Tibial nerve (tissue), 4 donors: ENCODE data around the gene SMIM29. TPM values are rescaled to one million over a fixed set of nuclear protein-coding genes. Genes with fewer than 3 reads are reported as not detected.
"Not testable (repeated sequence)": the region's sequence is repeated elsewhere in the genome, so short reads cannot be mapped to it uniquely, and the experiment has no call there.

Experiments
- DNase-seq, 2 donors: peaks; one replicate each; pipeline ENCODE4 v3.0.0-alpha.2; 2019; ENCODE audit warnings: low spot score in 2 of 2
- H3K27ac ChIP-seq, 4 donors: fragments of 200-600 bp; sonication (generic) in 3 of 4; one replicate each; pipeline ENCODE4 v1.5.1; 2017 to 2019; ENCODE audit warnings: mild to moderate bottlenecking in 1 of 4
- H3K27me3 ChIP-seq, 2 donors: fragments of 200-600 bp; sonication (generic) in 1 of 2; one replicate each; pipeline versions ENCODE4 v1.5.1 to v1.6.0; 2017 to 2019
- H3K36me3 ChIP-seq, 3 donors: fragments of 200-600 bp; sonication (generic); one replicate each; pipeline ENCODE4 v1.5.1; 2018 to 2019
- H3K4me1 ChIP-seq, 4 donors: fragments of 200-600 bp; sonication (generic) in 3 of 4; one replicate each; pipeline ENCODE4 v1.5.1; 2017 to 2019
- H3K4me3 ChIP-seq, 4 donors: fragments of 200-600 bp; sonication (generic) in 3 of 4; one replicate each; pipeline ENCODE4 v1.5.1; 2017 to 2019; ENCODE audit warnings: mild to moderate bottlenecking in 1 of 4, moderate library complexity in 1 of 4
- H3K9me3 ChIP-seq, 4 donors: fragments of 200-600 bp; sonication (generic) in 3 of 4; one replicate each; pipeline ENCODE4 v1.5.1; 2017 to 2019
- EP300 ChIP-seq, 2 donors: sonication (generic); formaldehyde crosslinking; IDR thresholded peaks; one replicate each; pipeline ENCODE4 v1.6.1; 2017; ENCODE audit warnings: antibody characterized with exemption in 2 of 2, mild to moderate bottlenecking in 1 of 2
- POLR2A ChIP-seq, 2 donors: fragments of 450-650 bp; IDR thresholded peaks; one replicate each; pipeline ENCODE4 v1.6.1; 2017; ENCODE audit warnings: antibody characterized with exemption in 2 of 2, mild to moderate bottlenecking in 2 of 2, moderate library complexity in 2 of 2
- WGBS, 2 donors: methylation state at CpG; one replicate each; pipeline ENCODE4 v1.1.5; 2018; 5-methylcytosine and 5-hydroxymethylcytosine counted together
- total RNA-seq, 4 donors: library from RNA; depleted of rRNA; stranded (reverse); fragments of >200 nt; gene quantifications; one replicate each; pipeline ENCODE4 v1.1.0, GENCODE V29; 2016
- TF ChIP-seq, protein P1 (sequence below), 5 experiments: fragments of 200-600 bp in 3 of 5; fragments of 450-650 bp in 2 of 5; sonication (generic) in 3 of 5; IDR thresholded peaks; one replicate each; pipeline ENCODE4 v1.5.1; 2016 to 2019; ENCODE audit warnings: antibody characterized with exemption in 5 of 5, mild to moderate bottlenecking in 3 of 5, moderate library complexity in 2 of 5

SMIM29 gene
- total RNA-seq, 4 donors from 2014 or later = 36.3 to 51.9 (median 42.9) TPM

DNA sequence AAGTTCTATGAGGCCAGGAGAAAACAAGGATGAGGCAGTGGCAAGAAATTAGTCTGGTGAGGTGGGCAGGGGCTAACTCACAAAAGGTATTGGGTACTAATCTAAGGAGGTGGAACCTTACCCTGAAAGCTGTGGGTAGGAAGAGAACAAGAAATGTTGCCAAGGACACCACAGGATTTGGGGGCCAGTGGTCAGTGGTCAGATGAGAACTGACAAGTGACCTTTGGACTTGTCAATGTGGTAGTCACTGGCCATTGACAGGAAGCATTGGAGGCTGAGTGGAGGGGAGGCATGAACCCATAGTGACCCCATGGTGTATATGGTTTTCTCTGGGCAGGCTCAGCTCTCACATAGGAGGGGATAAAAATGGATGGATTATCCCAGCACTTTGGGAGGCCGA, 25.3 kb upstream of the SMIM29 start:
- Histone ChIP-seq H3K9me3 (no peaks in the 10 kb centered on the region), H3K36me3 (peaks cover 0 to 11% (median 0%) of the 10 kb centered on the region in 3 donors), H3K27me3 (no peaks in the 10 kb centered on the region), H3K27ac (no peak overlapping the region), H3K4me1 (peaks cover 0 to under 1% (median 0%) of the 10 kb centered on the region in 4 donors), H3K4me3 (no peak overlapping the region)
- WGBS, 2 donors = 88 to 96% methylated on average over 1 of the region's 1 CpG
- TF ChIP-seq POLR2A (IDR thresholded peaks at IDR 0.05) (no peak), EP300 (IDR thresholded peaks at IDR 0.05) (no peak)
- TF ChIP-seq, protein P1, sequence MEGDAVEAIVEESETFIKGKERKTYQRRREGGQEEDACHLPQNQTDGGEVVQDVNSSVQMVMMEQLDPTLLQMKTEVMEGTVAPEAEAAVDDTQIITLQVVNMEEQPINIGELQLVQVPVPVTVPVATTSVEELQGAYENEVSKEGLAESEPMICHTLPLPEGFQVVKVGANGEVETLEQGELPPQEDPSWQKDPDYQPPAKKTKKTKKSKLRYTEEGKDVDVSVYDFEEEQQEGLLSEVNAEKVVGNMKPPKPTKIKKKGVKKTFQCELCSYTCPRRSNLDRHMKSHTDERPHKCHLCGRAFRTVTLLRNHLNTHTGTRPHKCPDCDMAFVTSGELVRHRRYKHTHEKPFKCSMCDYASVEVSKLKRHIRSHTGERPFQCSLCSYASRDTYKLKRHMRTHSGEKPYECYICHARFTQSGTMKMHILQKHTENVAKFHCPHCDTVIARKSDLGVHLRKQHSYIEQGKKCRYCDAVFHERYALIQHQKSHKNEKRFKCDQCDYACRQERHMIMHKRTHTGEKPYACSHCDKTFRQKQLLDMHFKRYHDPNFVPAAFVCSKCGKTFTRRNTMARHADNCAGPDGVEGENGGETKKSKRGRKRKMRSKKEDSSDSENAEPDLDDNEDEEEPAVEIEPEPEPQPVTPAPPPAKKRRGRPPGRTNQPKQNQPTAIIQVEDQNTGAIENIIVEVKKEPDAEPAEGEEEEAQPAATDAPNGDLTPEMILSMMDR (IDR thresholded peaks at IDR 0.05) = no peak
- no peak for DNase-seq

DNA sequence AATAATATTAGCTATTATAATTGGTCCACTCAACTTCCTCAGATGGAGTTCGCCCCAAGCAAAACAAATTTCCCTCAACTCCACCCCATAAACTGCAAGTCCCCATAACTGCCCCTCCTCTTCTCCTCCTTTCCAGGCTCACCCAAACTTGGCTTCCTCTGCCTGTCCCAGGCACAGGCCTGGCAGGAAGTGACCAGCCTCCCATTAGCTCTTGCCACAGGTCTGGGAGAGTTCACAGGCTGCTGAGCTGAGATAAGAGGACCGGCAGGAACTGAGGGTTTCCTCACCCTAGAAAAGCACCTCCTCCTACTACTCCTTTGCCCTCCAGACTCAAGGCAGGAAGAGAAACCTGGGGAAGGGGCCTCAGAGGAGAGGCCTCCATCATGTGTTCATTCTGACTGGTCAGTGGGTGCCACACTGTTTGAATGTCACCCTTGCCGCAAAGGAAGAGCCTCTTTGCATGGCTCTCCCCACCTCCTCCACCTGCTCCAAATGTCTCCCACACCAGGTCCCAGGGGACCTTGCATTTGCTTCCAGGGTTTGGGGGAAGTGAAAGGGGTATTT, 24.5 kb upstream of the SMIM29 start:
- TF ChIP-seq, protein P1 (IDR thresholded peaks at IDR 0.05) = no peak
- peak in 1 of 2 donors; percentile 64 for TF ChIP-seq EP300 (IDR thresholded peaks at IDR 0.05)
- no peak for TF ChIP-seq POLR2A (IDR thresholded peaks at IDR 0.05)
- Histone ChIP-seq H3K27ac (no peak overlapping the region), H3K27me3 (no peaks in the 10 kb centered on the region), H3K36me3 (peaks cover 0 to 4% (median 0%) of the 10 kb centered on the region in 3 donors), H3K4me3 (no peak overlapping the region), H3K9me3 (no peaks in the 10 kb centered on the region), H3K4me1 (no peaks in the 10 kb centered on the region)
- 52 to 75% methylated on average over 3 of the region's 3 CpGs for WGBS, 2 donors
- DNase-seq = no peak

DNA sequence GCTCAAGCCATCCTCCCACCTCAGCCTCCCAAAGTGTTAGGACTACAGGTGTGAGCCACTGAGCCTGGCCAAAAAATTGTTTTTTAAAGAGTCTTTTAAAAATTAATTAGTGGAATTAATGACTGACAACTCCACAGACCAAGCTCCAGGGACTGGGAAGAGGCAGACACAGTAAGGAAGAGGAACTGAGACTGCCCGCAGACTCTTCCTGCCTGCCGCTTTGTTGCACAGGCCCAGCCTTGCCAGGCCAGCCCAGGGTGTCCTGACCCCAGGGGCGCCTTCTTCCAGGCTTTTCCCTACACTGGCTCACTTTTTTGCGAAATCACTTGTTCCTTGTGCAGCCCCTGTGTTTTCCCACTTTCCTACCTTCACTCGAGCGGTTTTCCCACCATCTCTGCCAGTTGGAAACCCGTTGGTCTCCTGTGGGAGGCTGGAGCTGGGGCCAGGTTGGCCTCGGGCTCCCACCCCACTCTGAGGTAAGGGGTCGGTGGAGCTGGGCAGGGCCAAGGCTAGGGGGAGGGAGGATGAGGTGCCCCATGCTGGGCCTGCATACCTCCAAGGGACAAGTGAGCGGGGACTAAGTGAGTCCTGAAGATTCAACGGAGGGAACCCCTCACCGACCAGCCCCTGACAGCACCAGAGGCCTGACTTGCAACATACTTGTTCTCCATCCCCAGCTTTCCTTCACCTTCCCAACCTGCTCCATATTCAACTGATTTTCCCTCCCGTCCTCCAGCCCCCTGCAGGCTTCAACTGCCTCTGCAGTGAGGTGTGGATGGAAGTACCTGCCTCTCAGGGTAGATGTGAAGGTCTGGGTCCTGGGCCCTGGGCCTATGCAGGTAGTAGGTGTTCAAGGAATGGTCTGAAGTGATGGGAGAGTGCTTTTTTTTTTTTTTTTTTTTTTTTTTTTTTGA, 23.5 kb upstream of the SMIM29 start:
- H3K36me3 ChIP-seq = no peaks in the 10 kb centered on the region
- H3K27ac ChIP-seq = no peak overlapping the region
- DNase-seq = no peak
- H3K4me1 ChIP-seq = no peaks in the 10 kb centered on the region
- no peaks in the 10 kb centered on the region for H3K27me3 ChIP-seq
- 78 to 88% methylated on average over 13 of the region's 13 CpGs for WGBS, 2 donors
- TF ChIP-seq EP300 (IDR thresholded peaks at IDR 0.05) (no peak), POLR2A (IDR thresholded peaks at IDR 0.05) (no peak)
- TF ChIP-seq, protein P1 (IDR thresholded peaks at IDR 0.05) = no peak
- H3K9me3 ChIP-seq = no peaks in the 10 kb centered on the region
- no peak overlapping the region for H3K4me3 ChIP-seq

DNA sequence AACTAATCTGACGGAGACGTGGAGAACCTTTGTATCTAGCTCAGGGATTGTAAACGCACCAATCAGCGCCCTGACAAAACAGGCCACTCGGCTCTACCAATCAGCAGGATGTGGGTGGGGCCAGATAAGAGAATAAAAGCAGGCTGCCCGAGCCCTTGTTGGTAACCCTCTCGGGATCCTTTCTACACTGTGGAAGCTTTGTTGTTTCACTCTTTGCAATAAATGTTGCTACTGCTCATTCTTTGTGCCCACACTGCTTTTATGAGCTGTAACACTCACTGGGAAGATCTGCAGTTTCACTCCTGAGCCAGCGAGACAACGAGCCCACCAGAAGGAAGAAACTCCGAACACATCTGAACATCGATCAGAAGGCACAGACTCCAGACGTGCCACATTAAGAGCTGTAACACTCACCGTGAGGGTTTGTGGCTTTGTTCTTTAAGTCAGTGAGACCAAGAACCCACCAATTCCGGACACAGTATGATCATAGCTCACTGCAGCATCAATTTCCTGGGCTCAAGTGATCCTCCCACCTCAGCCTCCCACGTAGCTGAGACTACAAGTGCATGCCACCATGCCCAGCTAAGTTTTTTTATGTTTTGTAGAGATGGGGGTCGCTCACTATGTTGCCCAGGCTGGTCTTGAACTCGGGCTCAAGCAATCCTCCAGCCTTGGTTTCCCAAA, 21.0 kb upstream of the SMIM29 start:
- WGBS, 2 donors = 70 to 88% methylated on average over 13 to 17 of the region's 17 CpGs

DNA sequence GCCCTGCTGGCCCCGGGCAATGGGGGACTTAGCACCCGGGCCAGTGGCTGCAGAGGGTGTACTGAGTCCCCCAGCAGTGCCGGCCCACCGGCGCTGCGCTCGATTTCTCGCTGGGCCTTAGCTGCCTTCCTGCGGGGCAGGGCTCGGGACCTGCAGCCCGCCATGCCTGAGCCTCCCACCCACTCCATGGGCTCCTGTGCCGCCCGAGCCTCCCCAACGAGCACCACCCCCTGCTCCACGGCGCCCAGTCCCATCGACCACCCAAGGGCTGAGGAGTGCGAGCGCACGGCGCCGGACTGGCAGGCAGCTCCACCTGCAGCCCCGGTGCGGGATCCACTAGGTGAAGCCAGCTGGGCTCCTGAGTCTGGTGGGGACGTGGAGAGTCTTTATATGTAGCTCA, 20.3 kb upstream of the SMIM29 start:
- not testable (repeated sequence) for H3K4me1 ChIP-seq, H3K27ac ChIP-seq, H3K4me3 ChIP-seq, H3K36me3 ChIP-seq, H3K27me3 ChIP-seq, DNase-seq, H3K9me3 ChIP-seq
- WGBS, 2 donors = 95% methylated on average over 25 of the region's 25 CpGs; no CpG with 5 or more reads in 1 of the 2 donors

More for the DNA sequence above, 21.0 kb upstream of the SMIM29 start:
- H3K27ac ChIP-seq, H3K9me3 ChIP-seq, H3K36me3 ChIP-seq, H3K27me3 ChIP-seq, H3K4me3 ChIP-seq, DNase-seq, H3K4me1 ChIP-seq: not testable (repeated sequence)

DNA sequence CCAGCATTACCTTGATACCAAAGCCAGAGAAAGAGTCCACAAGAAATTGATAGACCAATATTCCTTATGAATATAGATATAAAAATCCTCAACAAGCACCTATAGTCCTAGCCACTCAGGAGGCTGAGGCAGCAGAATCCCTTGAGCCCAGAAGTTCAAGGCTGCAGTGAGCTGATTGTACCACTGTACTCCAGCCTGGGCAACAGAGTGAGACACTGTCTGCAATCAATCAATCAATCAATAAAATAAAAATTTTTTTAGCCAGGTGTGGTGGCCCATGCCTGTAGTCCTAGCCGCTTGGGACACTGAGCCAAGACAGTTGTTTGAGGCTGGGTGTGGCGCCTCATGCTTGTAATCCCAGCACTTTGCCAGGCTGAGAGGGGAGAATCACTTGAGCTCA, 18.9 kb upstream of the SMIM29 start:
- WGBS, 2 donors = 89 to 97% methylated on average over 2 of the region's 2 CpGs
- peaks cover 0 to 14% (median 0%) of the 10 kb centered on the region in 4 donors for H3K9me3 ChIP-seq
- no peak for DNase-seq
- H3K36me3 ChIP-seq = peaks cover 0 to 18% (median 0%) of the 10 kb centered on the region in 3 donors
- no peaks in the 10 kb centered on the region for H3K4me1 ChIP-seq
- no peak overlapping the region for H3K4me3 ChIP-seq
- TF ChIP-seq, protein P1 (IDR thresholded peaks at IDR 0.05) = no peak
- no peak for TF ChIP-seq EP300 (IDR thresholded peaks at IDR 0.05)
- no peak for TF ChIP-seq POLR2A (IDR thresholded peaks at IDR 0.05)
- H3K27ac ChIP-seq = no peak overlapping the region
- no peaks in the 10 kb centered on the region for H3K27me3 ChIP-seq

DNA sequence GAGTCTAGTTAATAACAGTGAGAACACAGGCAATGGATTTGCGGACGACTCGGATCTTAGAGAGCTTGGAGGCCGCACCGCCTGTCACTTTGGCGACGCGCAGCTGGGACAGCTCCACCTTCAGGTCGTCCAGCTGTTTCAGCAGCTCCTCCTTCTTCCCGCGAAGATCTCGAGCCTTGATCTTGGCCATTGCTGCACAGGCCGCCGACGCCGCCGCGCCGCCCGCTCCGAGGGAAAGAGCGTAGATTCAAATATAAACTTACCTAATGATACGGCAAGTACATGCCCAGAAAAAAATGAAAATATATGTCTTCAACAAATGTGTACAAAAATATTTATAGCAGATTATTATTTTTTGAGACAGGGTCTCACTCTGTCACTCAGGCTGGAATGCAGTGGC, 14.7 kb upstream of the SMIM29 start:
- 86 to 87% methylated on average over 23 of the region's 23 CpGs for WGBS, 2 donors
- H3K36me3 ChIP-seq = peaks cover 0 to 18% (median 0%) of the 10 kb centered on the region in 3 donors
- not testable (repeated sequence) for H3K27ac ChIP-seq, DNase-seq, H3K4me1 ChIP-seq, H3K27me3 ChIP-seq, H3K4me3 ChIP-seq
- H3K9me3 ChIP-seq = peaks cover 0 to 14% (median 0%) of the 10 kb centered on the region in 4 donors
